Sigmoid colon (tissue), 7 donors: ENCODE data around the gene ISLR2. TPM values are rescaled to one million over a fixed set of nuclear protein-coding genes. Genes with fewer than 3 reads are reported as not detected.

Source experiments
- DNase-seq: peaks from one replicate; pipeline ENCODE4 v3.0.0-alpha.2; 2019
- H3K27ac ChIP-seq, 4 donors: fragments of 200-600 bp; sonication (generic); one replicate each; pipeline ENCODE4 v1.5.1; 2016 to 2019; ENCODE audit warnings: mild to moderate bottlenecking in 1 of 4
- H3K27me3 ChIP-seq, 3 donors: fragments of 200-600 bp; sonication (generic); one replicate each; pipeline ENCODE4 v1.5.1; 2019; ENCODE audit warnings: mild to moderate bottlenecking in 1 of 3
- H3K36me3 ChIP-seq, 4 donors: fragments of 200-600 bp; sonication (generic); one replicate each; pipeline ENCODE4 v1.5.1; 2016 to 2019
- H3K4me1 ChIP-seq, 4 donors: fragments of 200-600 bp; sonication (generic); one replicate each; pipeline ENCODE4 v1.5.1; 2017 to 2019
- H3K4me3 ChIP-seq, 4 donors: fragments of 200-600 bp; sonication (generic); one replicate each; pipeline ENCODE4 v1.5.1; 2017 to 2019; ENCODE audit warnings: mild to moderate bottlenecking in 2 of 4, moderate library complexity in 1 of 4
- H3K9me3 ChIP-seq, 4 donors: fragments of 200-600 bp in 3 of 4; sonication (generic) in 3 of 4; one replicate each; pipeline versions ENCODE4 v1.5.1 to v1.6.1; 2013 to 2019
- EP300 ChIP-seq, 4 donors: sonication (generic); formaldehyde crosslinking; IDR thresholded peaks; one replicate each; pipeline ENCODE4 v1.6.1; 2017; ENCODE audit warnings: antibody characterized with exemption in 4 of 4
- POLR2A ChIP-seq, 2 donors: fragments of 450-650 bp; IDR thresholded peaks; one replicate each; pipeline ENCODE4 v1.6.1; 2016; ENCODE audit warnings: antibody characterized with exemption in 2 of 2, mild to moderate bottlenecking in 2 of 2, moderate library complexity in 2 of 2
- POLR2AphosphoS5 ChIP-seq, 4 donors: sonication (generic); formaldehyde crosslinking; IDR thresholded peaks; one replicate each; pipeline ENCODE4 v1.6.1; 2017; ENCODE audit warnings: antibody characterized with exemption in 4 of 4
- WGBS, 2 donors: extraction: QIAGEN DNeasy Blood & Tissue Kit; methylation state at CpG; one replicate each; pipeline ENCODE4 v1.1.7; 2013; 5-methylcytosine and 5-hydroxymethylcytosine counted together
- intact Hi-C: fragments of 100-400 bp; cut with DNase I; formaldehyde crosslinking; loops from one replicate; pipeline ENCODE4 v1.15.1; 2023
- polyA plus RNA-seq, 3 donors: library from polyadenylated mRNA; stranded (reverse); fragments of 200-250 nt; gene quantifications; one replicate each; pipeline ENCODE4 v1.2.3, GENCODE V29; 2013
- total RNA-seq, 4 donors: library from RNA; depleted of rRNA; stranded (reverse); fragments of >200 nt; gene quantifications; one replicate each; pipeline ENCODE4 v1.1.0, GENCODE V29; 2016
- TF ChIP-seq, protein P1 (sequence below), 4 experiments: fragments of 450-650 bp in 3 of 4; fragments of 200-600 bp in 1 of 4; IDR thresholded peaks; one replicate each; pipeline ENCODE4 v1.5.1; 2016 to 2019; ENCODE audit warnings: antibody characterized with exemption in 4 of 4, mild to moderate bottlenecking in 3 of 4, moderate library complexity in 2 of 4
- donor health status: healthy with polysubstance abuse.
- donor health status: Bipolar disorder and iron deficiency.
- donor health status: healthy.

Gene ISLR2
- total and polyA plus RNA-seq, 7 donors, result 0.16 to 2.2 (median 1.1) TPM; not detected in 2

DNA sequence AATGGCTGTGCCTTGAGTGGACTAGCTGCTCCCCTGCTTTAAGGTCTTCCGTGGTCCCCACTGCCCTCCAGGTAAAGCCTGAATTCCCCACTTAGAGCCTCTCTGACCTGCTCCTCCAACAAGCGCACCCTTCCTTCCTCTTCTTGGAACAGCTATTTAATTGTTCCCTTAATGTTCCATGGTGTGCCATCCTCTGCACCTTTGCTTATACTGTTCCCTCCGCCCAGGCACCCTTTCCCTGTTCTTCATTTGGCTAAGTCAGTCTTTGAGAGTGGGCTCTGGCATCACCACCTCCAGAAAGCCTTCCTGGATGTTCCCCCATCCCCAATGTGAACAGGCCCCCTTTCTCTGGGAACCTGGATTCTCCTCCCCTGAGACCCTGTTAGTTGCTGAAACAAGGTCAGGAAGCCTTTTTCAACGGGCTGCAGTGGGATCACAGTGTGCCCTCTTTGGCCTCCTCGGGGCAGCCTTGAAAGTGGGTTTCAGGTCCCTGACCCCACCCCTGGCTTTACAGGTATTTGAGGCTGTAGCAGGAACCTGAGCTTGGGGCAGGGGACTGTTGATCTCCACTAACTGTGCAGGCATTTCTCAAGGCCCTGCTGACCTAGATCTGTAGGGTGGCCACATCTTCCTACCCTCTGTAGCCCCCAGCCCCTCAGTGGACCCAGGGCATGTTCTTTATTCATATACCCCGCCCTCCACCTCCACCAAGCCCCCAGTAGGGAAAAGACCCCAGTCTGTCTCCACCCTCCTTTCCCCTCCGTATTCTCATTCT, 48.1 kb downstream of the ISLR2 start:
- peak; percentile 43 for DNase-seq
- Histone ChIP-seq H3K27ac (peak overlapping the region; percentile 27 to 72 (median 46)), H3K9me3 (no peaks in the 10 kb centered on the region), H3K4me3 (no peak overlapping the region), H3K27me3 (no peaks in the 10 kb centered on the region), H3K4me1 (peaks cover 0 to 61% (median 57%) of the 10 kb centered on the region in 4 donors), H3K36me3 (peaks cover 0 to 8% (median 6%) of the 10 kb centered on the region in 4 donors)
- 81 to 86% methylated on average over 7 of the region's 7 CpGs for WGBS, 2 donors
- no peak for TF ChIP-seq EP300 (IDR thresholded peaks at IDR 0.05)
- no peak for TF ChIP-seq POLR2AphosphoS5 (IDR thresholded peaks at IDR 0.05)
- TF ChIP-seq, protein P1, sequence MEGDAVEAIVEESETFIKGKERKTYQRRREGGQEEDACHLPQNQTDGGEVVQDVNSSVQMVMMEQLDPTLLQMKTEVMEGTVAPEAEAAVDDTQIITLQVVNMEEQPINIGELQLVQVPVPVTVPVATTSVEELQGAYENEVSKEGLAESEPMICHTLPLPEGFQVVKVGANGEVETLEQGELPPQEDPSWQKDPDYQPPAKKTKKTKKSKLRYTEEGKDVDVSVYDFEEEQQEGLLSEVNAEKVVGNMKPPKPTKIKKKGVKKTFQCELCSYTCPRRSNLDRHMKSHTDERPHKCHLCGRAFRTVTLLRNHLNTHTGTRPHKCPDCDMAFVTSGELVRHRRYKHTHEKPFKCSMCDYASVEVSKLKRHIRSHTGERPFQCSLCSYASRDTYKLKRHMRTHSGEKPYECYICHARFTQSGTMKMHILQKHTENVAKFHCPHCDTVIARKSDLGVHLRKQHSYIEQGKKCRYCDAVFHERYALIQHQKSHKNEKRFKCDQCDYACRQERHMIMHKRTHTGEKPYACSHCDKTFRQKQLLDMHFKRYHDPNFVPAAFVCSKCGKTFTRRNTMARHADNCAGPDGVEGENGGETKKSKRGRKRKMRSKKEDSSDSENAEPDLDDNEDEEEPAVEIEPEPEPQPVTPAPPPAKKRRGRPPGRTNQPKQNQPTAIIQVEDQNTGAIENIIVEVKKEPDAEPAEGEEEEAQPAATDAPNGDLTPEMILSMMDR (IDR thresholded peaks at IDR 0.05), result no peak
- no peak for TF ChIP-seq POLR2A (IDR thresholded peaks at IDR 0.05)
- intact Hi-C loops, result no loop called here

DNA sequence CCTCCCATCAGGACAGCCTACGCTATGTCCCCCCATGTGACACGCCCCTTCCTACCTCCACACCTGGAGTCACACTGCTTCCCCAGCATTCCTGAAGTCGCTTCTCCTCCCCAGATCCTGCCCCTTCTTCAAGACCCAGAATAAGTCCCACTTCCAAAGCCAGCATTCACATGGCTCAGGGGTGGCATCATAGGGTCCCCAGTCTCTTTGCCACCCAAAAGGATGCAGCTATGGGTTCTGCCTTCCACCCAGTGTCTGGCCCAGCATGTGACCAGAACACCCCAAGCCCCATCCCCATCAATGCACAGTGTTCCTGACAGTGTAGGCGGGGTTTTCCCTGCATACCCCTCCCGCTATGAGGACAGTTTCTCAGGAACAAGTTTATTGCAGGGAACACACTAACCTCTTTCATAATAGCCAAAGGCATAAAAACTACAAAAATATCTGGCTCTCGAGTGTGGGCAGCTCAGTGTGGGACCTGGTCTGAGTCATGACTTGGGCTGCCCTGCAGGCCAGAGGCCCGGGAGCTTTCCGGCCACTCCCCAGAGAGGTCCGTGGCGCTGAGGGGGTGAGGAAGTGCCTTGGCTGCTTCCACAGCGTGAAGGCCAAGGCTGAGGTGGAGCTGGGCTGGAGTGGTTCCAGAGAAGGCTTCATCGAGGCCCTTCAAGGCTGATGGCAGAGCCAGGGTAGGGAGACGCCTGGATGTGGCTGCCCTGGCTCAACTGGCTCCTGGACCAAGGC, 48.9 kb downstream of the ISLR2 start:
- peaks cover 0 to 8% (median 6%) of the 10 kb centered on the region in 4 donors for H3K36me3 ChIP-seq
- H3K4me3 ChIP-seq, result no peak overlapping the region
- no peak for TF ChIP-seq POLR2A (IDR thresholded peaks at IDR 0.05)
- peak in 2 of 4 donors; percentile 26 to 52 for TF ChIP-seq POLR2AphosphoS5 (IDR thresholded peaks at IDR 0.05)
- TF ChIP-seq EP300 (IDR thresholded peaks at IDR 0.05), result no peak
- TF ChIP-seq, protein P1 (IDR thresholded peaks at IDR 0.05), result no peak
- peak overlapping the region; percentile 27 to 72 (median 50) for H3K27ac ChIP-seq
- H3K4me1 ChIP-seq, result peaks cover 0 to 54% (median 50%) of the 10 kb centered on the region in 4 donors
- 34 to 57% methylated on average over 13 of the region's 13 CpGs for WGBS, 2 donors
- H3K27me3 ChIP-seq, result no peaks in the 10 kb centered on the region
- DNase-seq, result peak; percentile 88
- intact Hi-C loops, result no loop called here
- no peaks in the 10 kb centered on the region for H3K9me3 ChIP-seq

DNA sequence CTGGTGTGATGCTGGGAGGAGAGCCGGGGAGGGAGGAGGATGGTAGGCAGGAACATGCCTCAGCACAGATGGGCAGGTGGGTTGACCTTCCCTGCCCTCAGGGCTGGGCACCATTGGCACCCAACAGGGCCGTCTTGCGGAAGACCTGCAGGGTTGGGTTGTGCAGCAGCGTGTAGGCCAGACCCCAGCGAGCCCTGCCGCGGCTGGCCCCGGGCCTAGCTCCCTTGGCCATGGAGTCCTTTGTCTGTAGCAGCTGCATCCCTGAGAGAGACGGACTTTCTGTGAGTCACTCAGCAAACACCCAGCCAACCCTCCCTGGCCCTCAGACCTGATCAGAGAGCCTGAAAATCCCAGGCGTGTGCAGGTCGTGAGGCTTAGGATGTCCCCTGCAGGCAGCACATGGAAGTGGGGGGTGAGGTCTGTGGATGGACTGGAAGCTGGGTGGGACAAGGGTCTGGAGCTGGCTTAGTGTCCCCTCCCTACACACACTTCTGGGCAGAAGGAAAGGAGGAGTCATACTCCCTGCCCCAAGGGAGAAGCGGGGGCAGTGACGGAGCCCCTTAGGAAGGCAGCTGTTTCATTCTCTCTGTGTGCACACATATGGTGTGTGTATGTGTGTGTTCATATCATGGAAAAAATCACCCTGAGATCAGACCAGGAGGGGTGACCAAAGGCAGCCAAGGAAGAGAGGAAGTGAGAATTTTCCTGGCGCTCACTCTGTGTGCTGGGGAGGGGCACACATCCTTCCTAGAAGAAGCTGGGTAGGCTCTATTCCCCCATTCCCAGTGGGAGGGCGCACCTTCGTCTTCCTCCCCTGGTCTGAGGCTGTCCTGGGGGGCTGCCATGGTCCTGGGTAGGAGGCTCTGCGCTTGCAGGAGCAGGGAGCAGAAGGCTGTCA, 49.8 kb downstream of the ISLR2 start:
- no peak for TF ChIP-seq POLR2A (IDR thresholded peaks at IDR 0.05)
- TF ChIP-seq EP300 (IDR thresholded peaks at IDR 0.05), result no peak
- TF ChIP-seq, protein P1 (IDR thresholded peaks at IDR 0.05), result no peak
- TF ChIP-seq POLR2AphosphoS5 (IDR thresholded peaks at IDR 0.05), result no peak
- Histone ChIP-seq H3K4me1 (peaks cover 0 to 44% (median 41%) of the 10 kb centered on the region in 4 donors), H3K4me3 (no peak overlapping the region), H3K9me3 (no peaks in the 10 kb centered on the region), H3K27me3 (no peaks in the 10 kb centered on the region), H3K36me3 (peaks cover 0 to 8% (median 6%) of the 10 kb centered on the region in 4 donors), H3K27ac (peak overlapping the region; percentile 13 to 72 (median 50))
- 85 to 88% methylated on average over 17 of the region's 17 CpGs for WGBS, 2 donors
- intact Hi-C loops, result no loop called here
- peak; percentile 76 for DNase-seq

DNA sequence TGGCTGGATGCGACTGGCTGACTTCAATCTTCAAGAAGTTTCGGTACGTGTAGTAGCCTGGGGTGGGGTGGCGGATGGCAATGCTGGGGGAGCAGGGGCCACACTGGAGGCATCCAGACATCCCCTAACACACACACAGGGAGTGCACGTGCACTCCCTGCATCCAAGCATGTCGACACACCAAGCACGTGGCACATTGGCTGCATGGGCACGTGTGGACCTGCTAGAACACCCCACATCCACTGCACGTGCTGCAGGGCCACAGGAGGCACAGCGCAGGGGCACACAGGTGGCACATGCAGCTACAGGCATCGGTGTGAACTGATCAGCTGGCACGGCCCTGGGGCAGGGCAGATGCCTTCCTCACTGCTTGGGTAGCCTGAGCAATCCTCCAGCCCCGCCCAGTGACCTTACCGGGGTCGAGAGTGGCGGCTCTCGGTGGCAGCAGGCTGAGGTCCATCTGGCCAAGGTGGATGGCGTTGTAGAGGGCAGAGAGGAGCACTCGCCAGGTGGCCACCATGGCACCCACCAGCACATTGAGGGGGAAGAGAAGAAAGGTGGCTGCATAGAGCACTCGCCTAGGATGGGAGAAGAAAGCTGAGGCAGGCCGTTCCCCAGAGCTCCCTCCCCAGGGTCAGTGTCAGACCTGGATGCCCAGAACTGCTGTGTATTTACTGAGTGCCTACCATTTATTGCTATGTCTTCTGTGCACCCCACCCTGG, 50.7 kb downstream of the ISLR2 start:
- peaks cover 0 to 36% (median 33%) of the 10 kb centered on the region in 4 donors for H3K4me1 ChIP-seq
- no peaks in the 10 kb centered on the region for H3K27me3 ChIP-seq
- TF ChIP-seq, protein P1 (IDR thresholded peaks at IDR 0.05), result no peak
- TF ChIP-seq POLR2AphosphoS5 (IDR thresholded peaks at IDR 0.05) (no peak), POLR2A (IDR thresholded peaks at IDR 0.05) (no peak), EP300 (IDR thresholded peaks at IDR 0.05) (no peak)
- H3K4me3 ChIP-seq, result no peak overlapping the region
- intact Hi-C loops, result no loop called here
- no peaks in the 10 kb centered on the region for H3K9me3 ChIP-seq
- DNase-seq, result peak; percentile 65
- whole genome bisulfite sequencing, 2 donors, result 80 to 89% methylated on average over 21 of the region's 21 CpGs
- peak overlapping the region in 1 of 4 donors; percentile 72 for H3K27ac ChIP-seq
- H3K36me3 ChIP-seq, result peaks cover 0 to under 1% (median 0%) of the 10 kb centered on the region in 4 donors
